ENCODE data around the gene GRK5. TPM values are rescaled to one million over a fixed set of nuclear protein-coding genes. Genes with fewer than 3 reads are reported as not detected.

The GRK5 gene
- total RNA-seq, 2 donors from 2014 or later: 13.9 to 28.5 TPM

DNA sequence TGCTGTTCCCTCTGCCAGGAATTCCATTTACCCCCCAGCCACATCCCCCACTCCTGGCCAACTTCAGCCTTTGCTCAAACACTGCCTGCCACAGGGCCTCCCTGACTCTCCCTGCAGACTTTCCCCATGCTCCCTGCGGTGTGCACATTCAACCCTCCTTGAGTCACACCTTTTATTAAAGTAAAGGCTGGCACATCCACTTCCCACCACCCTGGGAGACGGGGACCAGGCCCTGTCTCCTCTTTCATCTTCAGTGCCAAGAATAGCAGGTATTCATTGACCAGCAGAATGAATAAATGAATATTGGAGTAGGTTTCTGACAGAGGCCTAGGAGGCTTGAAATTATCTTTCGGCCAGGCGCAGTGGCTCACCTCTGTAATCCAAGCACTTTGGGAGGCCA is 91.4 kb downstream of the GRK5 start:
- Mint-ChIP-seq H3K36me3 (ENCODE audit: low read depth) (no peaks in the 10 kb centered on the region), H3K27ac (no peak overlapping the region), H3K4me3 (no peak overlapping the region), H3K27me3 (no peaks in the 10 kb centered on the region), H3K4me1 (peaks cover 29% of the 10 kb centered on the region)
- DNase-seq (no peak), ATAC-seq (no peak)
- H3K9me3 ChIP-seq (ENCODE audit: control insufficient read depth, low read length, poor library complexity, severe bottlenecking): no peaks in the 10 kb centered on the region

GRCh38 chr10:119299531-119299930 is 92.2 kb downstream of the GRK5 start:
- H3K9me3 ChIP-seq (ENCODE audit: control insufficient read depth, low read length, poor library complexity, severe bottlenecking): no peaks in the 10 kb centered on the region
- Mint-ChIP-seq H3K27ac (no peak overlapping the region), H3K4me3 (no peak overlapping the region), H3K27me3 (no peaks in the 10 kb centered on the region), H3K36me3 (ENCODE audit: low read depth) (no peaks in the 10 kb centered on the region), H3K4me1 (peaks cover 29% of the 10 kb centered on the region)
- no peak for ATAC-seq
- no peak for DNase-seq

GRCh38 chr10:119301397-119301796 is 94.0 kb downstream of the GRK5 start:
- H3K4me1 Mint-ChIP-seq: peaks cover 47% of the 10 kb centered on the region
- ATAC-seq: peak; percentile 73
- peak; percentile 20 to 31 (median 28) for DNase-seq
- H3K9me3 ChIP-seq (ENCODE audit: control insufficient read depth, low read length, poor library complexity, severe bottlenecking): no peaks in the 10 kb centered on the region
- peak overlapping the region; percentile 80 for H3K4me3 Mint-ChIP-seq
- H3K27me3 Mint-ChIP-seq: no peaks in the 10 kb centered on the region
- H3K36me3 Mint-ChIP-seq (ENCODE audit: low read depth): no peaks in the 10 kb centered on the region
- H3K27ac Mint-ChIP-seq: peak overlapping the region; percentile 96

- Mint-ChIP-seq H3K27ac (peak overlapping the region; percentile 96), H3K36me3 (ENCODE audit: low read depth) (no peaks in the 10 kb centered on the region), H3K4me3 (peak overlapping the region; percentile 80), H3K27me3 (no peaks in the 10 kb centered on the region), H3K4me1 (peaks cover 54% of the 10 kb centered on the region)
- ATAC-seq (no peak), DNase-seq (no peak)
- no peaks in the 10 kb centered on the region for H3K9me3 ChIP-seq (ENCODE audit: control insufficient read depth, low read length, poor library complexity, severe bottlenecking)
Measured at GRCh38 chr10:119302172-119302571, 94.8 kb downstream of the GRK5 start.

GRCh38 chr10:119302591-119303253 is 95.4 kb downstream of the GRK5 start:
- no peak for ATAC-seq
- H3K36me3 Mint-ChIP-seq (ENCODE audit: low read depth): no peaks in the 10 kb centered on the region
- peak overlapping the region; percentile 15 for H3K4me3 Mint-ChIP-seq
- no peaks in the 10 kb centered on the region for H3K27me3 Mint-ChIP-seq
- H3K9me3 ChIP-seq (ENCODE audit: control insufficient read depth, low read length, poor library complexity, severe bottlenecking): no peaks in the 10 kb centered on the region
- H3K27ac Mint-ChIP-seq: peak overlapping the region; percentile 96
- DNase-seq: no peak
- peaks cover 56% of the 10 kb centered on the region for H3K4me1 Mint-ChIP-seq

GRCh38 chr10:119303886-119304285 is 96.5 kb downstream of the GRK5 start:
- H3K36me3 Mint-ChIP-seq (ENCODE audit: low read depth): no peaks in the 10 kb centered on the region
- H3K4me1 Mint-ChIP-seq: peaks cover 56% of the 10 kb centered on the region
- no peaks in the 10 kb centered on the region for H3K9me3 ChIP-seq (ENCODE audit: control insufficient read depth, low read length, poor library complexity, severe bottlenecking)
- H3K27me3 Mint-ChIP-seq: no peaks in the 10 kb centered on the region
- peak overlapping the region; percentile 96 for H3K27ac Mint-ChIP-seq
- H3K4me3 Mint-ChIP-seq: no peak overlapping the region
- DNase-seq (no peak), ATAC-seq (no peak)

- DNase-seq: no peak
- Mint-ChIP-seq H3K27me3 (no peaks in the 10 kb centered on the region), H3K4me1 (peaks cover 54% of the 10 kb centered on the region), H3K36me3 (ENCODE audit: low read depth) (no peaks in the 10 kb centered on the region), H3K4me3 (no peak overlapping the region), H3K27ac (peak overlapping the region; percentile 96)
- H3K9me3 ChIP-seq (ENCODE audit: control insufficient read depth, low read length, poor library complexity, severe bottlenecking): no peaks in the 10 kb centered on the region
- ATAC-seq: no peak
Measured at GRCh38 chr10:119304541-119304940, 97.2 kb downstream of the GRK5 start.

GRCh38 chr10:119305860-119306513 is 98.6 kb downstream of the GRK5 start:
- H3K36me3 Mint-ChIP-seq (ENCODE audit: low read depth): no peaks in the 10 kb centered on the region
- peak; percentile 34 to 73 (median 50) for DNase-seq
- H3K27ac Mint-ChIP-seq: peak overlapping the region; percentile 96
- H3K9me3 ChIP-seq (ENCODE audit: control insufficient read depth, low read length, poor library complexity, severe bottlenecking): no peaks in the 10 kb centered on the region
- H3K4me1 Mint-ChIP-seq: peaks cover 46% of the 10 kb centered on the region
- peak overlapping the region; percentile 91 for H3K4me3 Mint-ChIP-seq
- ATAC-seq: peak; percentile 83
- peaks cover 7% of the 10 kb centered on the region for H3K27me3 Mint-ChIP-seq

GRCh38 chr10:119306514-119306951 is 99.2 kb downstream of the GRK5 start:
- peak overlapping the region; percentile 91 for H3K4me3 Mint-ChIP-seq
- H3K4me1 Mint-ChIP-seq: peaks cover 43% of the 10 kb centered on the region
- H3K27ac Mint-ChIP-seq: peak overlapping the region; percentile 96
- ATAC-seq (peak; percentile 87), DNase-seq (peak; percentile 52 to 67 (median 57))
- peaks cover 9% of the 10 kb centered on the region for H3K27me3 Mint-ChIP-seq
- no peaks in the 10 kb centered on the region for H3K9me3 ChIP-seq (ENCODE audit: control insufficient read depth, low read length, poor library complexity, severe bottlenecking)
- H3K36me3 Mint-ChIP-seq (ENCODE audit: low read depth): no peaks in the 10 kb centered on the region

GRCh38 chr10:119306986-119307392 is 99.6 kb downstream of the GRK5 start:
- DNase-seq: no peak

DNA sequence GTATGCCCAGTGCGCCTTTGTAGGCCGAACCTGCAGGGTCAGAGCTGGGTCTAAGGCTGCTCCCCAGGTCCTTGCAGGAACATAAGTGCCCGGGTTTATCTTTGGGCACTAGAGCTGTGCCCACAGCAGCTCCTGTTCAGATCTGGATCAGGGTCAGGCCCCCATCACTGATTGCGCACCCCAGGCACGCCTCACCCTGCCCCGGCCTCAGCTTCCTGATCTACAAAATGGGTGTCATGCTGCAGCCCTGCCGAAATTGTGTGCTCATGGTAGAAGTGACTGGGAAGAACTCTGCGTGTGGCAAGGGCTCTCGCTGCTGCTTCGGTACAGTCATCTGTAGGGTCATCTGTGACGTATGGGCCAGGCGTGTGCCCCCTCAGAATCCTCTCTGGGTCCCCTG is 100.7 kb downstream of the GRK5 start:
- Mint-ChIP-seq H3K4me3 (no peak overlapping the region), H3K27me3 (peaks cover 9% of the 10 kb centered on the region), H3K4me1 (peaks cover 42% of the 10 kb centered on the region), H3K27ac (peak overlapping the region; percentile 39), H3K36me3 (ENCODE audit: low read depth) (no peaks in the 10 kb centered on the region)
- DNase-seq (no peak), ATAC-seq (no peak)
- no peaks in the 10 kb centered on the region for H3K9me3 ChIP-seq (ENCODE audit: control insufficient read depth, low read length, poor library complexity, severe bottlenecking)

More at GRCh38 chr10:119306986-119307392, 99.6 kb downstream of the GRK5 start:
- no peaks in the 10 kb centered on the region for H3K36me3 Mint-ChIP-seq (ENCODE audit: low read depth)
- no peaks in the 10 kb centered on the region for H3K9me3 ChIP-seq (ENCODE audit: control insufficient read depth, low read length, poor library complexity, severe bottlenecking)
- peak overlapping the region; percentile 96 for H3K27ac Mint-ChIP-seq
- peaks cover 40% of the 10 kb centered on the region for H3K4me1 Mint-ChIP-seq
- peaks cover 9% of the 10 kb centered on the region for H3K27me3 Mint-ChIP-seq
- no peak for ATAC-seq
- peak overlapping the region; percentile 91 for H3K4me3 Mint-ChIP-seq

GRCh38 chr10:119308551-119309422 is 101.4 kb downstream of the GRK5 start:
- Mint-ChIP-seq H3K36me3 (ENCODE audit: low read depth) (no peaks in the 10 kb centered on the region), H3K4me1 (peaks cover 43% of the 10 kb centered on the region), H3K27me3 (peaks cover 9% of the 10 kb centered on the region), H3K4me3 (no peak overlapping the region), H3K27ac (no peak overlapping the region)
- ATAC-seq: no peak
- DNase-seq: no peak
- no peaks in the 10 kb centered on the region for H3K9me3 ChIP-seq (ENCODE audit: control insufficient read depth, low read length, poor library complexity, severe bottlenecking)

DNA sequence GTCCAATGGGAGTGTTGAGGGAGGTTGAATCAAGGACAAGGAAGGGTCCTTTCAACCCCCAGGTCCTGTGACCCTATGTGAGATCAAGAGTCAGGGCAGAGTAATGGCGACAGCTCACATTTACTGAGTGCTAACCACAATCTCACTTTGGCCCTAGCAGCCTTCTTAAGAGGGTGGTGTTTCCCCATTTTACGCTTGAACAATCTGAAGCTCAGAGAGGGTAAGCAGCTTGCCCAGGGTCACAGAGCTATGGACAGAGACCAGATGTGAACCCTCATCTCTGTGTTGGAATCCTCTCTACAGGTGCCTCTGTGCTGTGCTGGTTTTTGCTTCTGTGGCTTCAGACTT is 102.0 kb downstream of the GRK5 start:
- Mint-ChIP-seq H3K36me3 (ENCODE audit: low read depth) (no peaks in the 10 kb centered on the region), H3K27me3 (peaks cover 9% of the 10 kb centered on the region), H3K4me1 (peaks cover 44% of the 10 kb centered on the region), H3K4me3 (no peak overlapping the region), H3K27ac (no peak overlapping the region)
- no peak for ATAC-seq
- H3K9me3 ChIP-seq (ENCODE audit: control insufficient read depth, low read length, poor library complexity, severe bottlenecking): no peaks in the 10 kb centered on the region
- no peak for DNase-seq

Measured in T-helper 17 cell (primary cell).